ENCODE results near the gene SLC12A9.

DNA sequence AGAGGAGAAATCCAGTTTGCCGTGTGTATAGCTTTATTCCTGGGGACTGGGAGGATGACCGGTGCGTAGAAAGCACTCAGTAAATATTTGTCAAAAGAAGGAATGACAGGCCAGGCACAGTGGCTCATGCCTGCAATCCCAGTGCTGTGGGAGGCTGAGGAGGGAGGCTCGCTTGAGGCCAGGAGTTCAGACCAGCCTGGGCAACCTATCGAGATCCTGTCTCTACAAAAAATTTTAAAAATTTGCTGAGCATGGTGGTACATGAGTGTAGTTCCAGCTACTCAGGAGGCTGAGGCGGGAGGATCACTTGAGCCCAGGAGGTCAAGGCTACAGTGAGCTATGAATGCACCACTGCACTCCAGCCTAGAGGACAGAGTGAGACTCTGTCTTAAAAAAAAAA is 41.0 kb upstream of the SLC12A9 start:
- TF ChIP-seq JUNB (IDR thresholded peaks at IDR 0.05; ENCODE audit: unreplicated experiment) (no peak), EZH2 (IDR thresholded peaks at IDR 0.05; ENCODE audit: low read depth, unreplicated experiment) (no peak), CREB1 (CRISPR knock-in tag; IDR thresholded peaks at IDR 0.05; ENCODE audit: low read depth) (no peak), POLR2AphosphoS5 (IDR thresholded peaks at IDR 0.05; ENCODE audit: low read depth) (no peak), EZH2phosphoT487 (IDR thresholded peaks at IDR 0.05; ENCODE audit: unreplicated experiment) (no peak), STAT1 (IDR thresholded peaks at IDR 0.05; ENCODE audit: unreplicated experiment) (no peak)
- TF ChIP-seq, protein P1, sequence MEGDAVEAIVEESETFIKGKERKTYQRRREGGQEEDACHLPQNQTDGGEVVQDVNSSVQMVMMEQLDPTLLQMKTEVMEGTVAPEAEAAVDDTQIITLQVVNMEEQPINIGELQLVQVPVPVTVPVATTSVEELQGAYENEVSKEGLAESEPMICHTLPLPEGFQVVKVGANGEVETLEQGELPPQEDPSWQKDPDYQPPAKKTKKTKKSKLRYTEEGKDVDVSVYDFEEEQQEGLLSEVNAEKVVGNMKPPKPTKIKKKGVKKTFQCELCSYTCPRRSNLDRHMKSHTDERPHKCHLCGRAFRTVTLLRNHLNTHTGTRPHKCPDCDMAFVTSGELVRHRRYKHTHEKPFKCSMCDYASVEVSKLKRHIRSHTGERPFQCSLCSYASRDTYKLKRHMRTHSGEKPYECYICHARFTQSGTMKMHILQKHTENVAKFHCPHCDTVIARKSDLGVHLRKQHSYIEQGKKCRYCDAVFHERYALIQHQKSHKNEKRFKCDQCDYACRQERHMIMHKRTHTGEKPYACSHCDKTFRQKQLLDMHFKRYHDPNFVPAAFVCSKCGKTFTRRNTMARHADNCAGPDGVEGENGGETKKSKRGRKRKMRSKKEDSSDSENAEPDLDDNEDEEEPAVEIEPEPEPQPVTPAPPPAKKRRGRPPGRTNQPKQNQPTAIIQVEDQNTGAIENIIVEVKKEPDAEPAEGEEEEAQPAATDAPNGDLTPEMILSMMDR (conservative IDR thresholded peaks at IDR 0.05; ENCODE audit: low read depth in 2 of 2): no peak
- TF ChIP-seq, protein P2, sequence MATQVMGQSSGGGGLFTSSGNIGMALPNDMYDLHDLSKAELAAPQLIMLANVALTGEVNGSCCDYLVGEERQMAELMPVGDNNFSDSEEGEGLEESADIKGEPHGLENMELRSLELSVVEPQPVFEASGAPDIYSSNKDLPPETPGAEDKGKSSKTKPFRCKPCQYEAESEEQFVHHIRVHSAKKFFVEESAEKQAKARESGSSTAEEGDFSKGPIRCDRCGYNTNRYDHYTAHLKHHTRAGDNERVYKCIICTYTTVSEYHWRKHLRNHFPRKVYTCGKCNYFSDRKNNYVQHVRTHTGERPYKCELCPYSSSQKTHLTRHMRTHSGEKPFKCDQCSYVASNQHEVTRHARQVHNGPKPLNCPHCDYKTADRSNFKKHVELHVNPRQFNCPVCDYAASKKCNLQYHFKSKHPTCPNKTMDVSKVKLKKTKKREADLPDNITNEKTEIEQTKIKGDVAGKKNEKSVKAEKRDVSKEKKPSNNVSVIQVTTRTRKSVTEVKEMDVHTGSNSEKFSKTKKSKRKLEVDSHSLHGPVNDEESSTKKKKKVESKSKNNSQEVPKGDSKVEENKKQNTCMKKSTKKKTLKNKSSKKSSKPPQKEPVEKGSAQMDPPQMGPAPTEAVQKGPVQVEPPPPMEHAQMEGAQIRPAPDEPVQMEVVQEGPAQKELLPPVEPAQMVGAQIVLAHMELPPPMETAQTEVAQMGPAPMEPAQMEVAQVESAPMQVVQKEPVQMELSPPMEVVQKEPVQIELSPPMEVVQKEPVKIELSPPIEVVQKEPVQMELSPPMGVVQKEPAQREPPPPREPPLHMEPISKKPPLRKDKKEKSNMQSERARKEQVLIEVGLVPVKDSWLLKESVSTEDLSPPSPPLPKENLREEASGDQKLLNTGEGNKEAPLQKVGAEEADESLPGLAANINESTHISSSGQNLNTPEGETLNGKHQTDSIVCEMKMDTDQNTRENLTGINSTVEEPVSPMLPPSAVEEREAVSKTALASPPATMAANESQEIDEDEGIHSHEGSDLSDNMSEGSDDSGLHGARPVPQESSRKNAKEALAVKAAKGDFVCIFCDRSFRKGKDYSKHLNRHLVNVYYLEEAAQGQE (IDR thresholded peaks at IDR 0.05; ENCODE audit: unreplicated experiment): no peak
- TF ChIP-seq, protein P3, sequence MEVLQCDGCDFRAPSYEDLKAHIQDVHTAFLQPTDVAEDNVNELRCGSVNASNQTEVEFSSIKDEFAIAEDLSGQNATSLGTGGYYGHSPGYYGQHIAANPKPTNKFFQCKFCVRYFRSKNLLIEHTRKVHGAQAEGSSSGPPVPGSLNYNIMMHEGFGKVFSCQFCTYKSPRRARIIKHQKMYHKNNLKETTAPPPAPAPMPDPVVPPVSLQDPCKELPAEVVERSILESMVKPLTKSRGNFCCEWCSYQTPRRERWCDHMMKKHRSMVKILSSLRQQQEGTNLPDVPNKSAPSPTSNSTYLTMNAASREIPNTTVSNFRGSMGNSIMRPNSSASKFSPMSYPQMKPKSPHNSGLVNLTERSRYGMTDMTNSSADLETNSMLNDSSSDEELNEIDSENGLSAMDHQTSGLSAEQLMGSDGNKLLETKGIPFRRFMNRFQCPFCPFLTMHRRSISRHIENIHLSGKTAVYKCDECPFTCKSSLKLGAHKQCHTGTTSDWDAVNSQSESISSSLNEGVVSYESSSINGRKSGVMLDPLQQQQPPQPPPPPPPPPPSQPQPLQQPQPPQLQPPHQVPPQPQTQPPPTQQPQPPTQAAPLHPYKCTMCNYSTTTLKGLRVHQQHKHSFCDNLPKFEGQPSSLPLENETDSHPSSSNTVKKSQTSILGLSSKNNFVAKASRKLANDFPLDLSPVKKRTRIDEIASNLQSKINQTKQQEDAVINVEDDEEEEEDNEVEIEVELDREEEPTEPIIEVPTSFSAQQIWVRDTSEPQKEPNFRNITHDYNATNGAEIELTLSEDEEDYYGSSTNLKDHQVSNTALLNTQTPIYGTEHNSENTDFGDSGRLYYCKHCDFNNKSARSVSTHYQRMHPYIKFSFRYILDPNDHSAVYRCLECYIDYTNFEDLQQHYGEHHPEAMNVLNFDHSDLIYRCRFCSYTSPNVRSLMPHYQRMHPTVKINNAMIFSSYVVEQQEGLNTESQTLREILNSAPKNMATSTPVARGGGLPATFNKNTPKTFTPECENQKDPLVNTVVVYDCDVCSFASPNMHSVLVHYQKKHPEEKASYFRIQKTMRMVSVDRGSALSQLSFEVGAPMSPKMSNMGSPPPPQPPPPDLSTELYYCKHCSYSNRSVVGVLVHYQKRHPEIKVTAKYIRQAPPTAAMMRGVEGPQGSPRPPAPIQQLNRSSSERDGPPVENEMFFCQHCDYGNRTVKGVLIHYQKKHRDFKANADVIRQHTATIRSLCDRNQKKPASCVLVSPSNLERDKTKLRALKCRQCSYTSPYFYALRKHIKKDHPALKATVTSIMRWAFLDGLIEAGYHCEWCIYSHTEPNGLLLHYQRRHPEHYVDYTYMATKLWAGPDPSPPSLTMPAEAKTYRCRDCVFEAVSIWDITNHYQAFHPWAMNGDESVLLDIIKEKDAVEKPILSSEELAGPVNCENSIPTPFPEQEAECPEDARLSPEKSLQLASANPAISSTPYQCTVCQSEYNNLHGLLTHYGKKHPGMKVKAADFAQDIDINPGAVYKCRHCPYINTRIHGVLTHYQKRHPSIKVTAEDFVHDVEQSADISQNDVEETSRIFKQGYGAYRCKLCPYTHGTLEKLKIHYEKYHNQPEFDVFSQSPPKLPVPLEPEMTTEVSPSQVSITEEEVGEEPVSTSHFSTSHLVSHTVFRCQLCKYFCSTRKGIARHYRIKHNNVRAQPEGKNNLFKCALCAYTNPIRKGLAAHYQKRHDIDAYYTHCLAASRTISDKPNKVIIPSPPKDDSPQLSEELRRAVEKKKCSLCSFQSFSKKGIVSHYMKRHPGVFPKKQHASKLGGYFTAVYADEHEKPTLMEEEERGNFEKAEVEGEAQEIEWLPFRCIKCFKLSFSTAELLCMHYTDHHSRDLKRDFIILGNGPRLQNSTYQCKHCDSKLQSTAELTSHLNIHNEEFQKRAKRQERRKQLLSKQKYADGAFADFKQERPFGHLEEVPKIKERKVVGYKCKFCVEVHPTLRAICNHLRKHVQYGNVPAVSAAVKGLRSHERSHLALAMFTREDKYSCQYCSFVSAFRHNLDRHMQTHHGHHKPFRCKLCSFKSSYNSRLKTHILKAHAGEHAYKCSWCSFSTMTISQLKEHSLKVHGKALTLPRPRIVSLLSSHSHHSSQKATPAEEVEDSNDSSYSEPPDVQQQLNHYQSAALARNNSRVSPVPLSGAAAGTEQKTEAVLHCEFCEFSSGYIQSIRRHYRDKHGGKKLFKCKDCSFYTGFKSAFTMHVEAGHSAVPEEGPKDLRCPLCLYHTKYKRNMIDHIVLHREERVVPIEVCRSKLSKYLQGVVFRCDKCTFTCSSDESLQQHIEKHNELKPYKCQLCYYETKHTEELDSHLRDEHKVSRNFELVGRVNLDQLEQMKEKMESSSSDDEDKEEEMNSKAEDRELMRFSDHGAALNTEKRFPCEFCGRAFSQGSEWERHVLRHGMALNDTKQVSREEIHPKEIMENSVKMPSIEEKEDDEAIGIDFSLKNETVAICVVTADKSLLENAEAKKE (CRISPR knock-in tag; IDR thresholded peaks at IDR 0.05): no peak
- TF ChIP-seq, protein P4, sequence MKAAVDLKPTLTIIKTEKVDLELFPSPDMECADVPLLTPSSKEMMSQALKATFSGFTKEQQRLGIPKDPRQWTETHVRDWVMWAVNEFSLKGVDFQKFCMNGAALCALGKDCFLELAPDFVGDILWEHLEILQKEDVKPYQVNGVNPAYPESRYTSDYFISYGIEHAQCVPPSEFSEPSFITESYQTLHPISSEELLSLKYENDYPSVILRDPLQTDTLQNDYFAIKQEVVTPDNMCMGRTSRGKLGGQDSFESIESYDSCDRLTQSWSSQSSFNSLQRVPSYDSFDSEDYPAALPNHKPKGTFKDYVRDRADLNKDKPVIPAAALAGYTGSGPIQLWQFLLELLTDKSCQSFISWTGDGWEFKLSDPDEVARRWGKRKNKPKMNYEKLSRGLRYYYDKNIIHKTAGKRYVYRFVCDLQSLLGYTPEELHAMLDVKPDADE (IDR thresholded peaks at IDR 0.05): no peak

Data from GM23338 (cell line).